ENCODE data around the gene DMXL2.

DNA sequence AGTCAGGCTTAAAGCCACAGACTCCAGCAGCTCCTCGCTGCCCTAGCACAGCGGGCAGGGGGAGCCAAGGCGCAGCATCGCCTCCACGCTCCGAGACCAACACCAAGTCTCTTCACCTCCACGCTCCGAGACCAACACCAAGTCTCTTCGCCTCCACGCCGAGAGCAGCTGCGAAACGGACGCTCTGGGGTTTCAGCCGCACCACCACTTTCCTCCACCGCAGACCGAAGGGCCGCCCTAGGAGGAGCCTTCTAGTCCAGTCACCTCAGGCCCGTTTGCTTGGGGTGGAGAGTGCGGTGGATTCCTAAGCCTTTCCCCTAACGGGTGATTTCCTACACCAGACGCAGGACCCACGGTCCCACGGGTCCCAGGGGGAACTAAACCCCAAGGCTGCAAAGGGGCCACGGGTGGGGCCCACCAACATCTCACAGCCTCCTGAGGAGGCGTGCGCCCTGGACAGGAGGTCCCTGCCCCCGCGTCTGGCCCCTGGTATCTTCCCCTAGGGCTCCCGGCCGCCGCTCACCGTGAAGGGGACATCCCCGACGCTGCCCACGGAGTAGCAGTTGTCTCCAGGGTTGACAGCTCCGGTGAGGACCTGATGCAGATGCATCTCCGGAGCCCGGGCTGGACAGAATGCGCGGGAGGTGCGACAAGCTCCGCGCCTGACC is 501 bp downstream of the DMXL2 start:
- TF ChIP-seq GATA3 (IDR thresholded peaks at IDR 0.05; ENCODE audit: low read depth, low read length) (no peak), GATA2 (IDR thresholded peaks at IDR 0.05; ENCODE audit: low read depth, low read length) (no peak)
